Breast epithelium (tissue), 4 donors: Measurements from ENCODE around the gene DOCK3. TPM values are rescaled to one million over a fixed set of nuclear protein-coding genes. Genes with fewer than 3 reads are reported as not detected.
"Not testable (repeated sequence)": the region's sequence is repeated elsewhere in the genome, so short reads cannot be mapped to it uniquely, and the experiment has no call there.

Experiments
- DNase-seq, 2 donors: peaks; one replicate each; pipeline ENCODE4 v3.0.0-alpha.2; 2019; ENCODE audit warnings: low spot score in 2 of 2
- H3K27ac ChIP-seq, 2 donors: fragments of 200-600 bp; sonication (generic) in 1 of 2; one replicate each; pipeline ENCODE4 v1.5.1; 2016 to 2019; ENCODE audit warnings: mild to moderate bottlenecking in 1 of 2
- H3K27me3 ChIP-seq, 2 donors: fragments of 200-600 bp; sonication (generic) in 1 of 2; one replicate each; pipeline versions ENCODE4 v1.5.1 to v1.6.0; 2017 to 2019; ENCODE audit warnings: control low read depth in 1 of 2, mild to moderate bottlenecking in 1 of 2
- H3K36me3 ChIP-seq: fragments of 200-600 bp; one replicate; pipeline ENCODE4 v1.5.1; 2019
- H3K4me1 ChIP-seq, 2 donors: fragments of 200-600 bp; sonication (generic); one replicate each; pipeline ENCODE4 v1.5.1; 2016 to 2019; ENCODE audit warnings: control low read depth in 1 of 2
- H3K4me3 ChIP-seq, 3 donors: fragments of 200-600 bp; sonication (generic); 1 replicate in 2 of 3; 2 replicates in 1 of 3; pipeline ENCODE4 v1.5.1; 2016 to 2019; ENCODE audit warnings: mild to moderate bottlenecking in 3 of 3, moderate library complexity in 2 of 3
- H3K9me3 ChIP-seq, 2 donors: fragments of 200-600 bp; sonication (generic) in 1 of 2; one replicate each; pipeline ENCODE4 v1.5.1; 2016 to 2019; ENCODE audit warnings: control low read depth in 1 of 2
- CTCF ChIP-seq, 3 donors: fragments of 450-650 bp; IDR thresholded peaks; one replicate each; pipeline ENCODE4 v1.5.1; 2016 to 2017; ENCODE audit warnings: antibody characterized with exemption in 3 of 3, mild to moderate bottlenecking in 3 of 3, moderate library complexity in 3 of 3
- POLR2A ChIP-seq: fragments of 450-650 bp; IDR thresholded peaks from one replicate; pipeline ENCODE4 v1.6.1; 2016; ENCODE audit warnings: antibody characterized with exemption, mild to moderate bottlenecking, moderate library complexity
- POLR2AphosphoS5 ChIP-seq, 3 donors: sonication (generic); formaldehyde crosslinking; IDR thresholded peaks; one replicate each; pipeline ENCODE4 v1.6.1; 2017; ENCODE audit warnings: antibody characterized with exemption in 3 of 3
- intact Hi-C: fragments of 100-400 bp; cut with DNase I; formaldehyde crosslinking; loops from one replicate; pipeline ENCODE4 v1.15.1; 2023; ENCODE audit warnings: low total_unique reads
- total RNA-seq, 3 donors: library from RNA; depleted of rRNA; stranded (reverse); fragments of >200 nt; gene quantifications; one replicate each; pipeline ENCODE4 v1.1.0, GENCODE V29; 2016

DOCK3 gene
- total RNA-seq, 3 donors from 2014 or later: 0.64 to 0.73 (median 0.66) TPM

GRCh38 chr3:50883755-50884154 is 209.0 kb downstream of the DOCK3 start:
- no peak for DNase-seq
- no peaks in the 10 kb centered on the region for H3K36me3 ChIP-seq
- intact Hi-C loops: no loop called here
- TF ChIP-seq CTCF (IDR thresholded peaks at IDR 0.05): no peak
- no peak for TF ChIP-seq POLR2AphosphoS5 (IDR thresholded peaks at IDR 0.05)
- no peak for TF ChIP-seq POLR2A
- peaks cover 0 to 4% of the 10 kb centered on the region in 2 donors for H3K9me3 ChIP-seq
- no peak overlapping the region for H3K27ac ChIP-seq
- no peak overlapping the region for H3K4me3 ChIP-seq
- no peaks in the 10 kb centered on the region for H3K4me1 ChIP-seq
- H3K27me3 ChIP-seq: no peaks in the 10 kb centered on the region

- no peaks in the 10 kb centered on the region for H3K4me1 ChIP-seq
- no peak for DNase-seq
- peaks cover 0 to 7% of the 10 kb centered on the region in 2 donors for H3K9me3 ChIP-seq
- H3K27me3 ChIP-seq: no peaks in the 10 kb centered on the region
- H3K36me3 ChIP-seq: no peaks in the 10 kb centered on the region
- H3K27ac ChIP-seq: no peak overlapping the region
- TF ChIP-seq POLR2A (no peak), POLR2AphosphoS5 (IDR thresholded peaks at IDR 0.05) (no peak), CTCF (IDR thresholded peaks at IDR 0.05) (no peak)
- intact Hi-C loops: no loop called here
- H3K4me3 ChIP-seq: no peak overlapping the region
Measured at GRCh38 chr3:50885070-50885850, 210.5 kb downstream of the DOCK3 start.

GRCh38 chr3:50890688-50891344 is 216.1 kb downstream of the DOCK3 start:
- TF ChIP-seq POLR2AphosphoS5 (IDR thresholded peaks at IDR 0.05) (no peak), POLR2A (no peak), CTCF (IDR thresholded peaks at IDR 0.05) (no peak)
- no peak overlapping the region for H3K27ac ChIP-seq
- no peak for DNase-seq
- peaks cover 3 to 12% of the 10 kb centered on the region in 2 donors for H3K9me3 ChIP-seq
- intact Hi-C loops: no loop called here
- H3K36me3 ChIP-seq: no peaks in the 10 kb centered on the region
- no peak overlapping the region for H3K4me3 ChIP-seq
- no peaks in the 10 kb centered on the region for H3K4me1 ChIP-seq
- no peaks in the 10 kb centered on the region for H3K27me3 ChIP-seq

- H3K36me3 ChIP-seq, H3K27me3 ChIP-seq, intact Hi-C loops, H3K9me3 ChIP-seq, H3K4me1 ChIP-seq, H3K27ac ChIP-seq, DNase-seq, H3K4me3 ChIP-seq: not testable (repeated sequence)
Measured at GRCh38 chr3:50901097-50901496, 226.4 kb downstream of the DOCK3 start.

- no peaks in the 10 kb centered on the region for H3K36me3 ChIP-seq
- H3K4me1 ChIP-seq: no peaks in the 10 kb centered on the region
- DNase-seq: no peak
- intact Hi-C loops: no loop called here
- peaks cover 0 to 3% of the 10 kb centered on the region in 2 donors for H3K9me3 ChIP-seq
- no peak for TF ChIP-seq POLR2AphosphoS5 (IDR thresholded peaks at IDR 0.05)
- no peak for TF ChIP-seq POLR2A
- no peak for TF ChIP-seq CTCF (IDR thresholded peaks at IDR 0.05)
- no peak overlapping the region for H3K4me3 ChIP-seq
- no peak overlapping the region for H3K27ac ChIP-seq
- no peaks in the 10 kb centered on the region for H3K27me3 ChIP-seq
Measured at GRCh38 chr3:50912746-50913145, 238.0 kb downstream of the DOCK3 start.
